Left lung (tissue), 10 donors: ENCODE measurements around the gene CDK14. TPM values are rescaled to one million over a fixed set of nuclear protein-coding genes. Genes with fewer than 3 reads are reported as not detected.
A peak's percentile ranks its signal among the peaks of the same experiment; 100 is the strongest.

Source experiments
- ATAC-seq: fragments of 200-7000 bp; cut with Tn5 transposase; one replicate; pipeline ENCODE4 v1.9.1; 2020; ENCODE audit warnings: moderate library complexity
- DNase-seq, 4 donors: peaks; one replicate each; pipeline ENCODE4 v3.0.0-alpha.2; 2013 to 2020
- H3K27ac ChIP-seq, 2 donors: fragments of 200-600 bp; sonication (generic) in 1 of 2; one replicate each; pipeline versions ENCODE4 v1.5.0 to v1.8.0; 2020 to 2021
- H3K27me3 ChIP-seq, 2 donors: fragments of 200-600 bp; sonication (generic) in 1 of 2; one replicate each; pipeline versions ENCODE4 v1.5.0 to v1.8.0; 2020 to 2021
- H3K36me3 ChIP-seq, 2 donors: fragments of 200-600 bp; sonication (generic) in 1 of 2; one replicate each; pipeline versions ENCODE4 v1.5.0 to v1.8.0; 2020 to 2021
- H3K4me1 ChIP-seq, 2 donors: fragments of 200-600 bp; one replicate each; pipeline ENCODE4 v1.8.0; 2021
- H3K4me3 ChIP-seq, 2 donors: fragments of 200-600 bp; sonication (generic) in 1 of 2; one replicate each; pipeline versions ENCODE4 v1.5.0 to v1.8.0; 2020 to 2021; ENCODE audit warnings: mild to moderate bottlenecking in 1 of 2
- H3K9me3 ChIP-seq, 2 donors: fragments of 200-600 bp; sonication (generic) in 1 of 2; one replicate each; pipeline versions ENCODE4 v1.5.0 to v1.8.0; 2020 to 2021
- intact Hi-C, 2 donors: fragments of 100-400 bp; cut with DNase I; formaldehyde crosslinking; loops; one replicate each; pipeline versions ENCODE4 v1.11.2 to v1.14.2; 2022
- polyA plus RNA-seq, 6 donors: library from polyadenylated mRNA; unstranded; fragments of 120-200 nt; gene quantifications; one replicate each; pipeline ENCODE4 v1.2.1, GENCODE V29; 2013; ENCODE audit not compliant: insufficient read length in 6 of 6
- total RNA-seq, 2 donors: library from RNA; stranded (reverse); fragmentation: NEBNext Ultra II Directional; extraction: Animal tissue kit (Norgen Biotek cat#: 25700); gene quantifications; one replicate each; pipeline ENCODE4 v1.2.1, GENCODE V29; 2021
- TF ChIP-seq, protein P1 (sequence below), 2 donors: fragments of 200-600 bp; sonication (generic) in 1 of 2; IDR thresholded peaks; one replicate each; pipeline versions ENCODE4 v1.5.0 to v1.8.0; 2021; ENCODE audit warnings: antibody characterized with exemption in 2 of 2
- donor health status: DM: no; HTN: yes; CAD: no.
- donor health status: DM: no; HTN: no; CAD: no.

CDK14 gene
- total and polyA plus RNA-seq, 8 donors: 24.1 to 45.1 (median 30.0) TPM

DNA sequence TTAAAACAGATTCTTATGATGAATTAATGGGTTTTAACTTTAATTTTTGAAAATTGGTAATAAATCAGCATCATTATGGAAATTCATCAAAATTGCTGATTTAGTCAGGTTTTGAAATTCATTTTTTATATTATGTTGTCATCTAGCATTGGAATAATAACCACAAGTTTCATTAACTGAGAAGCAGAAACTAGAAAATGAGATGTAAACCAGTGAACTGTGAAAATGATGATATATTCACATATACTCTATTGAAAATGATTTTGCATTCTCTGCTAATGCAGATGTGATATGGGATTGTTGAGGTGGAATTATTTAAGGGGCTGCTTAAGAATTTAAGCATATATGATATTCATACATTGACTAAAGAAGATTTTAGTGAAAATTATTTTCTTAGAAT, 352.0 kb downstream of the CDK14 start:
- Histone ChIP-seq H3K27ac (no peak overlapping the region), H3K36me3 (no peaks in the 10 kb centered on the region), H3K4me3 (no peak overlapping the region), H3K9me3 (no peaks in the 10 kb centered on the region), H3K4me1 (peaks cover 0 to 3% of the 10 kb centered on the region in 2 donors), H3K27me3 (no peaks in the 10 kb centered on the region)
- no peak for DNase-seq
- no peak for ATAC-seq
- TF ChIP-seq, protein P1, sequence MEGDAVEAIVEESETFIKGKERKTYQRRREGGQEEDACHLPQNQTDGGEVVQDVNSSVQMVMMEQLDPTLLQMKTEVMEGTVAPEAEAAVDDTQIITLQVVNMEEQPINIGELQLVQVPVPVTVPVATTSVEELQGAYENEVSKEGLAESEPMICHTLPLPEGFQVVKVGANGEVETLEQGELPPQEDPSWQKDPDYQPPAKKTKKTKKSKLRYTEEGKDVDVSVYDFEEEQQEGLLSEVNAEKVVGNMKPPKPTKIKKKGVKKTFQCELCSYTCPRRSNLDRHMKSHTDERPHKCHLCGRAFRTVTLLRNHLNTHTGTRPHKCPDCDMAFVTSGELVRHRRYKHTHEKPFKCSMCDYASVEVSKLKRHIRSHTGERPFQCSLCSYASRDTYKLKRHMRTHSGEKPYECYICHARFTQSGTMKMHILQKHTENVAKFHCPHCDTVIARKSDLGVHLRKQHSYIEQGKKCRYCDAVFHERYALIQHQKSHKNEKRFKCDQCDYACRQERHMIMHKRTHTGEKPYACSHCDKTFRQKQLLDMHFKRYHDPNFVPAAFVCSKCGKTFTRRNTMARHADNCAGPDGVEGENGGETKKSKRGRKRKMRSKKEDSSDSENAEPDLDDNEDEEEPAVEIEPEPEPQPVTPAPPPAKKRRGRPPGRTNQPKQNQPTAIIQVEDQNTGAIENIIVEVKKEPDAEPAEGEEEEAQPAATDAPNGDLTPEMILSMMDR (IDR thresholded peaks at IDR 0.05): no peak
- intact Hi-C loops: no loop called here

DNA sequence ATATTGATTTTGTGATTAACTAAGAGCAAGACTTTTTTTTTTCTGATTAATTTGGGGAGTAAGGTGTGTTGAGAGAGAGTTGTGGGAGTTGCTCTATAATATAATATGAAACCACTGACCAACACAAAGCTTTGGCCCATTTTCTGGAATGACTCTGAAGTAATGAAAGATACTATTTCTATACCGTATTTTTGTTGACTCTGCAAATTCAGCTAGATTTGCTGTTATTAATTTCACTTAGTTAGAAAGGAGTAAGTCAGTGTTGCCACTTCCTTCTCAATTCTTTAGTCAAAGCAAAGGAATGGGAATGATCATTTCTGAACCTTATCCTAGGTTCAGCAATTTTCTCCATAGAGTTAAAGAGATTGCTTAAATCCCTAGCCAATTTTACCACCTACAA, 355.1 kb downstream of the CDK14 start:
- Histone ChIP-seq H3K4me1 (peaks cover 0 to 3% of the 10 kb centered on the region in 2 donors), H3K27ac (no peak overlapping the region), H3K9me3 (no peaks in the 10 kb centered on the region), H3K27me3 (no peaks in the 10 kb centered on the region), H3K4me3 (no peak overlapping the region), H3K36me3 (peaks cover 0 to 3% of the 10 kb centered on the region in 2 donors)
- ATAC-seq (no peak), DNase-seq (no peak)
- intact Hi-C loops: no loop called here
- TF ChIP-seq, protein P1 (IDR thresholded peaks at IDR 0.05): no peak

DNA sequence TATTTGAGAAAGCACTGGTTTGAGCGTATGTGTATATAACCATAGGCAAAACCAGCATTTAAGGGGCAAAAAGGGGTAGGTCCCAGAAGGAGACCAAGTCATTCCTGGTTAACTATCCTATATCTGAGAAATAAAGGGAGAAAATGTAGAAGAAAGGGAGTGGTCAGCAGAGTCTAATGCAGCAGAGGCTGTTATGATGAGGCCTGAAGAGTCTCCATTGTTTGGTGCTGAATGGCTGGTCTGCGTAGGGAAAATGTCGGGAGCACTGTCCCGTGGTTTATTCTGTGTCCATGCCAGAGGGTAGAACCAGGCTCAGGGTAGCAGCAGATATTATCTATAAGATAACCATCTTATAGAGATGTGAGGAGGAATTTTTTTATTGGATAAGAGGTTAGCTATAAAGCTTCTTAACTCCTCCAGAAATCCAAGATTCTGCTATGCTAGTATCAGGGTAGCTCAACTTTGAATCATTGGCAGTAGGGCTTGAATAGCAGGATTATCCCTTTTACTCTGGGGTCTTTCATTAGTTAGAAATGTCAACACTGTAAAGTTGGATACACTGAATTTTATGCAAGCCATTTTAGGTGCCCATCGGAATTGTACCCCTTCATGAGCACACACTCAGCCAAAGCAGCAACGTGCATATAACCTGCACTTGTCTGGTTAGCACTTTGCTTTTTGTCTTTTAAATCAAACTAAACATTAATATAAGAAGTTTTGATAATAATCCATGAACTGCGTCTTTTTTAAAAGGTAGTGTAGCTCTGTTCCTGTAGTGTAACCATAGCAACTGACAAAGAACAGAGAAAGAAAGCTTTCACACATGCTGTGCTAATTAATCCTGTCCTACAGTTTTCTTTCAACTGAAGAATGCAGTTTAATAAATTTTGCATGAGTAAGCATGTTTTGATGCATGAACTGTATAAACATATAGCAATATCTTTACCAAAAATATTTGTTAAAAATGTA, 356.1 kb downstream of the CDK14 start:
- DNase-seq (no peak), ATAC-seq (no peak)
- TF ChIP-seq, protein P1 (IDR thresholded peaks at IDR 0.05): no peak

DNA sequence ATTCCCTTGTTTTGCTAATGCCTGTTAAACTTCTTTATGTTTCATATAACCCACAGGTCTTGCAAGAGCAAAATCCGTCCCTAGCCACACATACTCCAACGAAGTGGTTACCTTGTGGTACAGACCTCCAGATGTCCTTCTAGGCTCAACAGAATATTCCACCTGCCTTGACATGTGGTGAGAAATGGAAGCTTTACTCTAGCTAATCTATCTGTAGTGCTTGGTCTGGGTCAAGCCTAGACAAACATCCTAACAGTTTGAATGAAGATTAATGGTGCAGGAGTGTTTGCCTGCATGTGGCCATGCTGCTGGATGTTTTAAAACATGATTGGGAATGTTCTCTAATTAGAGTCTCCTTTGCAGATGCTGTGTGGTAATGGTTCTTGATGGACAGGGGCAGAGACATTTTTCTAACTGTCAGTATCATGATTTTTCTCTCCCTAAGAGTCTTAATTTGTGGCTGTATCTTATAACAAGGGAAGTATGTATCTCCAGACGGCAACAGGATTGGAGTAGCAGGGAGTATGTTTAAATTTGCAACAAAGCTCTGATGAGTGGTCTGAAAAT, 359.6 kb downstream of the CDK14 start:
- Histone ChIP-seq H3K4me3 (no peak overlapping the region), H3K9me3 (no peaks in the 10 kb centered on the region), H3K27ac (no peak overlapping the region), H3K4me1 (peaks cover 0 to 7% of the 10 kb centered on the region in 2 donors), H3K27me3 (no peaks in the 10 kb centered on the region), H3K36me3 (peaks cover 0 to 3% of the 10 kb centered on the region in 2 donors)
- ATAC-seq (no peak), DNase-seq (no peak)
- intact Hi-C loops: no loop called here
- TF ChIP-seq, protein P1 (IDR thresholded peaks at IDR 0.05): no peak

More for the DNA sequence above, 356.1 kb downstream of the CDK14 start:
- H3K4me1 ChIP-seq: peaks cover 0 to 3% of the 10 kb centered on the region in 2 donors
- no peaks in the 10 kb centered on the region for H3K27me3 ChIP-seq
- H3K4me3 ChIP-seq: no peak overlapping the region
- H3K36me3 ChIP-seq: peaks cover 0 to 3% of the 10 kb centered on the region in 2 donors
- intact Hi-C loops: no loop called here
- H3K9me3 ChIP-seq: no peaks in the 10 kb centered on the region
- H3K27ac ChIP-seq: no peak overlapping the region

DNA sequence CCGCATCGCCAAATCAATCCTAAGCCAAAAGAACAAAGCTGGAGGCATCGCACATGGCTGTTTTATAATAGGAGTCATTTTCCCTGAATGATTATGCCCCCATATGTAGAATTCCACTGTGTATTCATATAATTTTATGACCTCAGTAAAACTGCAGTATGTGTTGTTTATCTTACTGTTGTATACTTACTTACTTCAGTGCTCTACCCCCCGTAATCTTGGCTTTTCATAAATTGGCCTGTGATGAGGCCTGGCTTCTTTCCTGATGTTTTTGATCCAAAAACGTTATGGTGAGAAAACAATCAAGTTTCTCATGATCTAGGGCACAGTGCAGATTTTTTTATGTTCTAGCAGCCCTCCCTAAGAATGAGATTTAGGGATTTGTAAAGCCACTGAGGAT, 361.8 kb downstream of the CDK14 start:
- Histone ChIP-seq H3K27me3 (no peaks in the 10 kb centered on the region), H3K36me3 (peaks cover 0 to 3% of the 10 kb centered on the region in 2 donors), H3K9me3 (no peaks in the 10 kb centered on the region), H3K4me1 (peaks cover 0 to 4% of the 10 kb centered on the region in 2 donors), H3K27ac (no peak overlapping the region), H3K4me3 (no peak overlapping the region)
- intact Hi-C loops: no loop called here
- ATAC-seq (no peak), DNase-seq (peak in 2 of 4 donors; percentile 74 to 79)
- TF ChIP-seq, protein P1 (IDR thresholded peaks at IDR 0.05): no peak
